Chondrocyte (in vitro differentiated cells): ENCODE results near the gene PRCD. TPM values are rescaled to one million over a fixed set of nuclear protein-coding genes. Genes with fewer than 3 reads are reported as not detected.

Source experiments
- DNase-seq: peaks from one replicate; pipeline ENCODE4 v3.0.0; 2021; ENCODE audit warnings: mixed read lengths, low spot score
- H3K27ac Mint-ChIP-seq: one replicate; pipeline ENCODE4 v1.8.0; 2021; ENCODE audit warnings: mild to moderate bottlenecking, moderate library complexity, mixed read lengths; ENCODE audit not compliant: unreplicated experiment
- H3K27me3 Mint-ChIP-seq: 2 replicates; pipeline ENCODE4 v1.8.0; 2021; ENCODE audit warnings: low read depth, mixed read lengths
- H3K36me3 Mint-ChIP-seq: 2 replicates; pipeline ENCODE4 v1.8.0; 2021; ENCODE audit warnings: low read depth, mixed read lengths
- H3K4me1 Mint-ChIP-seq: 2 replicates; pipeline ENCODE4 v1.8.0; 2021; ENCODE audit warnings: low read depth, mild to moderate bottlenecking, mixed read lengths
- H3K4me3 Mint-ChIP-seq: one replicate; pipeline ENCODE4 v1.8.0; 2021; ENCODE audit warnings: mild to moderate bottlenecking, moderate library complexity, mixed read lengths; ENCODE audit not compliant: unreplicated experiment
- H3K9me3 Mint-ChIP-seq: 2 replicates; pipeline ENCODE4 v1.8.0; 2021; ENCODE audit warnings: low read depth, mixed read lengths
- CTCF ChIP-seq: fragments of 200-600 bp; sonication (generic); IDR thresholded peaks from 2 replicates; pipeline ENCODE4 v1.5.0; 2021; ENCODE audit warnings: antibody characterized with exemption, mild to moderate bottlenecking, moderate library complexity
- total RNA-seq: library from RNA; stranded (reverse); gene quantifications from 3 replicates; pipeline ENCODE4 v1.2.1, GENCODE V29; 2021

Gene PRCD
- total RNA-seq, 1 donor from 2014 or later, result 0.55 TPM

GRCh38 chr17:76574166-76574565 lies 34.3 kb downstream of the PRCD start:
- no peak for DNase-seq
- Mint-ChIP-seq H3K27me3 (no peaks in the 10 kb centered on the region), H3K36me3 (no peaks in the 10 kb centered on the region), H3K9me3 (no peaks in the 10 kb centered on the region), H3K27ac (no peak overlapping the region), H3K4me1 (peaks cover 6% of the 10 kb centered on the region), H3K4me3 (no peak overlapping the region)
- no peak for TF ChIP-seq CTCF

- TF ChIP-seq CTCF, result no peak
- Mint-ChIP-seq H3K9me3 (no peaks in the 10 kb centered on the region), H3K4me3 (no peak overlapping the region), H3K4me1 (peaks cover 8% of the 10 kb centered on the region), H3K27me3 (no peaks in the 10 kb centered on the region), H3K27ac (no peak overlapping the region), H3K36me3 (no peaks in the 10 kb centered on the region)
- no peak for DNase-seq
These were observed 35.7 kb downstream of the PRCD start for GRCh38 chr17:76575570-76575969.

GRCh38 chr17:76576189-76576588 lies 36.3 kb downstream of the PRCD start:
- DNase-seq, result no peak
- Mint-ChIP-seq H3K4me1 (peaks cover 14% of the 10 kb centered on the region), H3K27me3 (no peaks in the 10 kb centered on the region), H3K27ac (no peak overlapping the region), H3K36me3 (no peaks in the 10 kb centered on the region), H3K4me3 (no peak overlapping the region), H3K9me3 (no peaks in the 10 kb centered on the region)
- TF ChIP-seq CTCF, result no peak

- Mint-ChIP-seq H3K4me1 (peaks cover 21% of the 10 kb centered on the region), H3K4me3 (no peak overlapping the region), H3K9me3 (no peaks in the 10 kb centered on the region), H3K27me3 (no peaks in the 10 kb centered on the region), H3K36me3 (no peaks in the 10 kb centered on the region), H3K27ac (no peak overlapping the region)
- TF ChIP-seq CTCF, result no peak
- no peak for DNase-seq
These were observed 38.0 kb downstream of the PRCD start for GRCh38 chr17:76577876-76578275.

- TF ChIP-seq CTCF, result no peak
- no peak for DNase-seq
- Mint-ChIP-seq H3K4me1 (peaks cover 21% of the 10 kb centered on the region), H3K9me3 (no peaks in the 10 kb centered on the region), H3K27ac (no peak overlapping the region), H3K27me3 (no peaks in the 10 kb centered on the region), H3K36me3 (no peaks in the 10 kb centered on the region), H3K4me3 (no peak overlapping the region)
These were observed 38.5 kb downstream of the PRCD start for GRCh38 chr17:76578376-76578775.
